ENCODE data around the gene NAGLU.
A peak's percentile ranks its signal among the peaks of the same experiment; 100 is the strongest.
"Not testable (repeated sequence)": the region's sequence is repeated elsewhere in the genome, so short reads cannot be mapped to it uniquely, and the experiment has no call there.

The NAGLU gene

GRCh38 chr17:42521666-42522262, 14.3 kb upstream of the NAGLU start:
- DNase-seq = no peak

- no peak for DNase-seq
Measured at GRCh38 chr17:42522263-42522790, 13.7 kb upstream of the NAGLU start.

GRCh38 chr17:42522798-42523278, 13.2 kb upstream of the NAGLU start:
- DNase-seq = no peak

GRCh38 chr17:42525221-42525620, 10.8 kb upstream of the NAGLU start:
- no peak for DNase-seq

- DNase-seq = no peak
Measured at GRCh38 chr17:42526031-42526444, 10.0 kb upstream of the NAGLU start.

- no peak for DNase-seq
Measured at GRCh38 chr17:42527932-42528331, 8.1 kb upstream of the NAGLU start.

GRCh38 chr17:42529061-42529460, 7.0 kb upstream of the NAGLU start:
- no peak for DNase-seq

- DNase-seq = no peak
Measured at GRCh38 chr17:42530952-42531454, 5.0 kb upstream of the NAGLU start.

GRCh38 chr17:42531455-42532354, 4.3 kb upstream of the NAGLU start:
- DNase-seq = no peak

GRCh38 chr17:42535155-42536047, 640 bp upstream of the NAGLU start:
- no peak for DNase-seq

GRCh38 chr17:42536372-42537155, 523 bp downstream of the NAGLU start:
- DNase-seq = peak; percentile 77

- no peak for DNase-seq
Measured at GRCh38 chr17:42537156-42537805, 1.2 kb downstream of the NAGLU start.

GRCh38 chr17:42537826-42538451, 1.9 kb downstream of the NAGLU start:
- no peak for DNase-seq

GRCh38 chr17:42538482-42538881, 2.4 kb downstream of the NAGLU start:
- DNase-seq = no peak

- DNase-seq = not testable (repeated sequence)
Measured at GRCh38 chr17:42540558-42540957, 4.5 kb downstream of the NAGLU start.

- DNase-seq = no peak
Measured at GRCh38 chr17:42541041-42541833, 5.2 kb downstream of the NAGLU start.

GRCh38 chr17:42543190-42544079, 7.4 kb downstream of the NAGLU start:
- no peak for DNase-seq

GRCh38 chr17:42544874-42545283, 8.8 kb downstream of the NAGLU start:
- DNase-seq = no peak
